Nephron progenitor cell (in vitro differentiated cells): ENCODE data around the gene ZBTB34.

Experiments
- DNase-seq: peaks from one replicate; pipeline ENCODE4 v3.0.0; 2021
- H3K27ac Mint-ChIP-seq: 2 replicates; pipeline ENCODE4 v1.8.0; 2021; ENCODE audit warnings: mild to moderate bottlenecking, moderate library complexity, mixed read lengths
- H3K27me3 Mint-ChIP-seq: 2 replicates; pipeline ENCODE4 v1.8.0; 2021; ENCODE audit warnings: mild to moderate bottlenecking, low read depth, mixed read lengths; ENCODE audit not compliant: poor library complexity
- H3K36me3 Mint-ChIP-seq: 2 replicates; pipeline ENCODE4 v1.8.0; 2021; ENCODE audit warnings: low read depth, mixed read lengths
- H3K4me1 Mint-ChIP-seq: 2 replicates; pipeline ENCODE4 v1.8.0; 2021; ENCODE audit warnings: mixed read lengths
- H3K4me3 Mint-ChIP-seq: 2 replicates; pipeline ENCODE4 v1.8.0; 2021; ENCODE audit warnings: mild to moderate bottlenecking, moderate library complexity, mixed read lengths
- H3K9me3 Mint-ChIP-seq: 2 replicates; pipeline ENCODE4 v1.8.0; 2021; ENCODE audit warnings: mild to moderate bottlenecking, moderate library complexity, mixed read lengths
- CTCF ChIP-seq: fragments of 200-600 bp; sonication (generic); IDR thresholded peaks from 2 replicates; pipeline ENCODE4 v1.5.0; 2021; ENCODE audit warnings: antibody characterized with exemption

The ZBTB34 gene

GRCh38 chr9:126838895-126839294 lies 21.5 kb upstream of the ZBTB34 start:
- no peaks in the 10 kb centered on the region for H3K27me3 Mint-ChIP-seq

GRCh38 chr9:126839301-126839700 lies 21.1 kb upstream of the ZBTB34 start:
- peaks cover 18% of the 10 kb centered on the region for H3K4me1 Mint-ChIP-seq
- no peak for TF ChIP-seq CTCF

More at GRCh38 chr9:126838895-126839294, 21.5 kb upstream of the ZBTB34 start:
- Mint-ChIP-seq H3K4me1 (peaks cover 18% of the 10 kb centered on the region), H3K36me3 (peaks cover 32% of the 10 kb centered on the region), H3K9me3 (no peaks in the 10 kb centered on the region), H3K27ac (no peak overlapping the region), H3K4me3 (no peak overlapping the region)
- no peak for DNase-seq
- no peak for TF ChIP-seq CTCF

GRCh38 chr9:126842220-126842842 lies 18.1 kb upstream of the ZBTB34 start:
- Mint-ChIP-seq H3K9me3 (no peaks in the 10 kb centered on the region), H3K4me3 (no peak overlapping the region), H3K36me3 (peaks cover 4% of the 10 kb centered on the region), H3K4me1 (peaks cover 18% of the 10 kb centered on the region), H3K27ac (no peak overlapping the region), H3K27me3 (no peaks in the 10 kb centered on the region)
- no peak for TF ChIP-seq CTCF
- no peak for DNase-seq

More at GRCh38 chr9:126839301-126839700, 21.1 kb upstream of the ZBTB34 start:
- H3K36me3 Mint-ChIP-seq = peaks cover 28% of the 10 kb centered on the region
- H3K27ac Mint-ChIP-seq = no peak overlapping the region
- no peaks in the 10 kb centered on the region for H3K27me3 Mint-ChIP-seq
- H3K9me3 Mint-ChIP-seq = no peaks in the 10 kb centered on the region
- H3K4me3 Mint-ChIP-seq = no peak overlapping the region
- DNase-seq = no peak

GRCh38 chr9:126842977-126843799 lies 17.3 kb upstream of the ZBTB34 start:
- H3K9me3 Mint-ChIP-seq = no peaks in the 10 kb centered on the region
- no peaks in the 10 kb centered on the region for H3K27me3 Mint-ChIP-seq
- peaks cover 18% of the 10 kb centered on the region for H3K4me1 Mint-ChIP-seq
- H3K27ac Mint-ChIP-seq = no peak overlapping the region
- TF ChIP-seq CTCF = no peak
- H3K4me3 Mint-ChIP-seq = no peak overlapping the region
- peaks cover 4% of the 10 kb centered on the region for H3K36me3 Mint-ChIP-seq
- no peak for DNase-seq

- H3K27ac Mint-ChIP-seq = no peak overlapping the region
- H3K36me3 Mint-ChIP-seq = peaks cover under 1% of the 10 kb centered on the region
- H3K9me3 Mint-ChIP-seq = no peaks in the 10 kb centered on the region
- H3K27me3 Mint-ChIP-seq = no peaks in the 10 kb centered on the region
- H3K4me3 Mint-ChIP-seq = no peak overlapping the region
- no peak for DNase-seq
- no peak for TF ChIP-seq CTCF
- peaks cover 13% of the 10 kb centered on the region for H3K4me1 Mint-ChIP-seq
Observed at GRCh38 chr9:126844085-126844484, 16.4 kb upstream of the ZBTB34 start.
